ENCODE results near the gene PARD3.

PARD3 gene

DNA sequence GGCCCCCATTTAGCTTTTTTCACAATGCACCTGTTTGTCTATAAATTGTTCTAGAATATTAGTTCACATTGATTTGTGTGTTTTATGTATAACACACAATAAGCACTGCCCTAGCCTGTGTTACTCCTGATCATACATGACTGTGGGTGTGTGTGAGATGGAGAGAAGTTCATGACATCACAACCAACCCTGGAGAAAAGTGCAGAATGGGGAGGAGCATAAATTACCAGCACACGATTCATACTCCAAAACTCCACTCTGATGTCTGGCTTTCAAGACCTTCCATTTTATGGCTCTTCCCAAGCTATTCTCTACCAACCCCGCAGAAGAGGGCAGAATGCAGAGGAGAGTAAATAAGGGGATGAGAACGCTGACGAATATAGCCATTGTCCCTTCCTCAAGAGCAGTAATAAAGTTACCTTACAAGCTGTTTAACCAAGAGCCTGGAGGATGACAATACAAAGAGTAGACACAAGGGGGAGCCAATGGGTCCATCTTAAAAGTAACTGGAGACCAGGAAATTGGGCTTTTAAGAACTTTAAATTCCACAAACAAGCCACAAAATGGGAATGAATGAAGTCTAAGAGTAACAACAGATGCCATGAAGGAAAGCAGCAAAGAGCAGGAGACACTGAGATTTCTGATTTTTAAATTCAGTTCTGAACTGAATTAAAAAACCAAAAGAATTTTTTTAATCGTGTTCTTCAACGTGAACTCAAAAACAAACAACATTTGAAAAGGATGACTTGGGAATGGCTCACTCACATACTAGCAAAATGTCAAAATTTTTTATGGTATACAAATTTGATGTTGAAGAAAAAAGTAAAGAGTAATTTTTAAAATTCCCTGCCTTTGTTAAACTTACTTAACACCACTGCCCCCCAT lies 159.6 kb downstream of the PARD3 start:
- FAIRE-seq (no peak), DNase-seq (ENCODE audit: insufficient read length, low spot score) (no peak)
- TF ChIP-seq, protein P1, sequence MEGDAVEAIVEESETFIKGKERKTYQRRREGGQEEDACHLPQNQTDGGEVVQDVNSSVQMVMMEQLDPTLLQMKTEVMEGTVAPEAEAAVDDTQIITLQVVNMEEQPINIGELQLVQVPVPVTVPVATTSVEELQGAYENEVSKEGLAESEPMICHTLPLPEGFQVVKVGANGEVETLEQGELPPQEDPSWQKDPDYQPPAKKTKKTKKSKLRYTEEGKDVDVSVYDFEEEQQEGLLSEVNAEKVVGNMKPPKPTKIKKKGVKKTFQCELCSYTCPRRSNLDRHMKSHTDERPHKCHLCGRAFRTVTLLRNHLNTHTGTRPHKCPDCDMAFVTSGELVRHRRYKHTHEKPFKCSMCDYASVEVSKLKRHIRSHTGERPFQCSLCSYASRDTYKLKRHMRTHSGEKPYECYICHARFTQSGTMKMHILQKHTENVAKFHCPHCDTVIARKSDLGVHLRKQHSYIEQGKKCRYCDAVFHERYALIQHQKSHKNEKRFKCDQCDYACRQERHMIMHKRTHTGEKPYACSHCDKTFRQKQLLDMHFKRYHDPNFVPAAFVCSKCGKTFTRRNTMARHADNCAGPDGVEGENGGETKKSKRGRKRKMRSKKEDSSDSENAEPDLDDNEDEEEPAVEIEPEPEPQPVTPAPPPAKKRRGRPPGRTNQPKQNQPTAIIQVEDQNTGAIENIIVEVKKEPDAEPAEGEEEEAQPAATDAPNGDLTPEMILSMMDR (IDR thresholded peaks at IDR 0.05; ENCODE audit: insufficient read depth, missing control alignments): peak; percentile 68

DNA sequence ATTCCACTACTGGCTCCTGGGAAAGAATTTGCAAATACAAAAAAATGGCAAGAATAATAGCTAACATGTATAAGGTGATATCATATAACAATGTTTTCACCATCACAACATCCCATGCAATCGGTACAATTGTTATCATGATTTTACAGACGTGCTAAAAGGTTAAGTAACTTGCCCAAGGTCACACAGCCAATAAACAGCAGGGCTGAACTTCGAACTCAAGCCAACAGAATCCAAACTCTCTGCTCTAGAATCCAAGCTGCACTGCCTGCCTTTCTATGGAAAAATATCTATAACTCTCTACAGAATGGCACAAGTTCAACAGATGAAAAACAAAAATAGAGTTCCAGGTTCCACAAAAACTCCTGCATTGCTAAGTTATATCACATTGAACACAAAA lies 160.9 kb downstream of the PARD3 start:
- DNase-seq (ENCODE audit: insufficient read length, low spot score) (no peak), FAIRE-seq (no peak)
- TF ChIP-seq, protein P1 (IDR thresholded peaks at IDR 0.05; ENCODE audit: insufficient read depth, missing control alignments): no peak

DNA sequence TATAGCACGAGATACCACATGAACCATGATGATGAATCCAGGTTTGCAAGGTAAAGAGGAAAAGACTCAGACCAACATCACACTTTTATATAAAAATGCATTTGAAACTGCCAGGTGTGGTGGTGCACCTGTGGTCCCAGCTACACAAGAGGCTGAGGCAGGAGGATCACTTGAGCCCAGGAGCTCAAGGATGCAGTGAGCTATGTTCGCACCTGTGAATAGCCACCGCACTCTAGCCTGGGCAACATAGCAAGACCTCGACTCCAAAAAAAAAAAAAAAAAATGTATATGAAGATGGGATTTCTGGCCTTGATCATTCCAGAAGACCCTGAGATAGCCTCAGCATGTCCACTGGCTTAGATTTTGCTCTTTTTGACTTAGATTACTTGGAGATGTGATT lies 161.6 kb downstream of the PARD3 start:
- FAIRE-seq (no peak), DNase-seq (ENCODE audit: insufficient read length, low spot score) (no peak)
- TF ChIP-seq, protein P1 (IDR thresholded peaks at IDR 0.05; ENCODE audit: insufficient read depth, missing control alignments): no peak

DNA sequence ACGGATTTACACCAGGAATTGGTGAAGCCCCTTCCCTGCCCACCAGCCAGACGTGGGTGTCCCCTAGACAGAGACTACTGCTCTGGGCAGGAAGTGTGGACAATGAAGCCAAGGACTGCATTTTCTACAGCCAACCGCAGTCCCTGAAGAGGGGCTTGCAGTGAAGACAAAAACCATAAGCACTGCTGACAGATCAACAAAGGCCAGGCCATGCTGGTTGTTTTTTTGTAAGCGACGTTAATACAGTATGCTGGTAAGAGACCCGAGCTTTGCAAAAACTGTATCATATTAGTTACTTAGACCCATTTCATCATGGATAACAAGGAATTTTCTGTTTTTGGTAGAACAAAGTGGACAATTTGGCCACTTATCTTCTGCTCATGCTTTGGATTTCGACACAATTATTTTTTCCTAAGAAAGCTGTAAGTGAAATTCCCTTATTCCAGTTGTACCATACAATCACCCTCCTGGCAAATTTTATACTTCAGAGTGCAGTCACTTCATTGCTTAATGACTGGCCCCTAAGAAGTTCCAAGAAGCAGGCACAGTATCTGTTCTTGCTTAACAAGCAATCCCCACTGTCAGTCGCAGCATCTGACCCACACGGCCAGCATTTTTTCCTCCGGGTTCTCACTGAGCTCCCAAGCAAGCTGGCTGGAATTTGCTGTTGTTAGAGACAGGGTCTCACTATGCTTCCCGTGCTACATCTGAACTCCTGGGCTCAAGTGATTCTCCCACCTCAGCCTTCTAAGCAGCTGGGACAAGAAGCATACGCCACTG lies 163.5 kb downstream of the PARD3 start:
- FAIRE-seq (no peak), DNase-seq (ENCODE audit: insufficient read length, low spot score) (no peak)
- TF ChIP-seq, protein P1 (IDR thresholded peaks at IDR 0.05; ENCODE audit: insufficient read depth, missing control alignments): no peak

DNA sequence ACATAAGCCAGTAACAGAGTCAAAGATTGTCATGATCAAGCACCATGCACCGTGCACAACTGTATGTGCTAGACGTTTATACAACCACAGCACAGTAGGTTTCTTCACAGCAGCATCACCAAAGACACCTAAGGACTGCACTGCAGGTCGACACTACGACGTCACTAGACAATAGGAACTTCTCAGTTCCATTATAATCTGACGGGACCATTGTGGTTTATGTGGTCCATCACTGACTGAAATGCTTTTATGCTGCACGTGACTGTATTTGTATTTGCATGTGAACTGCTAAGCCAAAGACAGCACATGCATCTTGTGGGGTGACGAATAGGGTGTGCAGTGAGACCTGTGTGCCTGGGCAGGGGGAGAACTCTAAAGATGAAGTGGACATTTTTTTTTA lies 164.9 kb downstream of the PARD3 start:
- FAIRE-seq (no peak), DNase-seq (ENCODE audit: insufficient read length, low spot score) (no peak)
- TF ChIP-seq, protein P1 (IDR thresholded peaks at IDR 0.05; ENCODE audit: insufficient read depth, missing control alignments): no peak

DNA sequence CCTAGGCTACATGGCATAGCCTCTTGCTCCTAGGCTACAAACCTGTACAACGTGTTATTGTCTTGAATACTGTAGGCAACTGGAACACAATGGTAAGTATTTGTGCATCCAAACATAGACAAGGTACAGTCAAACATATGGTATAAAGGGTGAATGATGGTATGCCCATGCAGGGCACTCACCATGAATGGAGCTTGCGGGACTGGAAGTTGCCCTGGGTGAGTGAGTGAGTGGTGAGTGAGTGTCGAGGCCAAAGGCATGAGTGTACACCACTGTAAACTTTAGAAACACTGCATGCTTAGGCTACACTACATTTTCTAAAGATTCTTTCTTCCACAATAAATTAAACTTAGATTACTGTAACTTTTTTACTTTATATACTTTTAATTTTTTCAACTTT lies 165.7 kb downstream of the PARD3 start:
- DNase-seq (ENCODE audit: insufficient read length, low spot score) (no peak), FAIRE-seq (no peak)
- TF ChIP-seq, protein P1 (IDR thresholded peaks at IDR 0.05; ENCODE audit: insufficient read depth, missing control alignments): no peak

Measured in D721Med (cell line).